SK-N-SH (cell line): ENCODE results near the gene MIPEP.

Source experiments
- CHD2 ChIP-seq: fragments of 150-350 bp; IDR thresholded peaks from 2 replicates; pipeline ENCODE4 v1.6.1; 2018; ENCODE audit warnings: low read length; ENCODE audit not compliant: partially characterized antibody
- EP300 ChIP-seq, 2 experiments: IDR thresholded peaks; 2 replicates each; pipeline versions ENCODE4 v1.4.0 to v1.6.1; 2012; ENCODE audit warnings: borderline replicate concordance in 1 of 2, low read depth in 1 of 2, low read length in 1 of 2
- FOXJ3 ChIP-seq: sonication (generic); formaldehyde crosslinking; IDR thresholded peaks from 2 replicates; pipeline ENCODE4 v1.5.1; 2020; ENCODE audit warnings: mild to moderate bottlenecking, missing genetic modification reagents
- GATA2 ChIP-seq: sonication (generic); formaldehyde crosslinking; IDR thresholded peaks from 2 replicates; pipeline ENCODE4 v1.5.0; 2020; ENCODE audit warnings: mild to moderate bottlenecking, missing genetic modification reagents
- JUND ChIP-seq: IDR thresholded peaks from 2 replicates; pipeline ENCODE4 v1.4.0; 2012
- MXI1 ChIP-seq: IDR thresholded peaks from 2 replicates; pipeline ENCODE4 v1.6.1; 2012; ENCODE audit warnings: mild to moderate bottlenecking, low read depth, low read length, improper control_type of control experiment
- NFIC ChIP-seq: IDR thresholded peaks from 2 replicates; pipeline ENCODE4 v1.4.0; 2012; ENCODE audit warnings: borderline replicate concordance
- POLR2AphosphoS5 ChIP-seq: IDR thresholded peaks from 2 replicates; pipeline ENCODE4 v1.6.1; 2012; ENCODE audit warnings: low read depth, low read length
- SMC3 ChIP-seq: IDR thresholded peaks from 2 replicates; pipeline ENCODE4 v1.6.1; 2012; ENCODE audit warnings: low read depth, low read length, improper control_type of control experiment
- TAF1 ChIP-seq: IDR thresholded peaks from 2 replicates; pipeline ENCODE4 v1.6.1; 2012; ENCODE audit warnings: low read depth, mild to moderate bottlenecking, low read length, moderate library complexity, borderline replicate concordance
- USF2 ChIP-seq: fragments of 150-350 bp; IDR thresholded peaks from 2 replicates; pipeline ENCODE4 v1.6.1; 2017; ENCODE audit warnings: antibody characterized with exemption, low read length, low read depth, borderline replicate concordance
- YY1 ChIP-seq: IDR thresholded peaks from 2 replicates; pipeline ENCODE4 v1.4.0; 2012; ENCODE audit warnings: low read depth, mild to moderate bottlenecking
- TF ChIP-seq, protein P1 (sequence below): fragments of 200-600 bp; sonication (generic); IDR thresholded peaks from 2 replicates; pipeline ENCODE4 v1.6.1; 2017; ENCODE audit warnings: antibody characterized with exemption, mild to moderate bottlenecking, moderate library complexity
- TF ChIP-seq, protein P2 (sequence below): IDR thresholded peaks from 2 replicates; pipeline ENCODE4 v1.4.0; 2012; ENCODE audit warnings: low read depth

DNA sequence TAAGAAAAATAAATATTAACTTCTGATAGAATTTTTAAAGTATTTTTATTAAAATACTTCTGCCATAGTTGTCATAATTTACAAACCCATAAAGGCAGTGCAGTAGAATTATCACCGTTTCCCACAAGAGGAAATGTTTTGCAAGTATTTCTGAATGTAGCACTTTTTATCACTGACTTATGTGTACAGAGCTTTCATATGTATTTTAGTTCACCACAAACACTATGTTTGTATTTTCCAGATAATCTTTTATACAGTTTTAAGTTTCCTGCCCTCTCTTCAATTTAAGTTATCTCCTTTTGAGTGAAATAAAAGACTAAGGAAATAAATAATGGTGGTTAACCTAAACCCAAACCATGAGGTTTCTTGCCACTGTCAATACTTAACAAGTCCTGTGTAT, 24.2 kb downstream of the MIPEP start:
- TF ChIP-seq USF2 (no peak), EP300 (IDR thresholded peaks at IDR 0.05; ENCODE audit: borderline replicate concordance in 1 of 2, low read depth in 1 of 2, low read length in 1 of 2) (no peak), TAF1 (no peak), POLR2AphosphoS5 (no peak), SMC3 (no peak), NFIC (no peak), CHD2 (no peak), FOXJ3 (CRISPR knock-in tag) (no peak), JUND (no peak), YY1 (no peak), MXI1 (no peak), GATA2 (CRISPR knock-in tag) (no peak)
- TF ChIP-seq, protein P1, sequence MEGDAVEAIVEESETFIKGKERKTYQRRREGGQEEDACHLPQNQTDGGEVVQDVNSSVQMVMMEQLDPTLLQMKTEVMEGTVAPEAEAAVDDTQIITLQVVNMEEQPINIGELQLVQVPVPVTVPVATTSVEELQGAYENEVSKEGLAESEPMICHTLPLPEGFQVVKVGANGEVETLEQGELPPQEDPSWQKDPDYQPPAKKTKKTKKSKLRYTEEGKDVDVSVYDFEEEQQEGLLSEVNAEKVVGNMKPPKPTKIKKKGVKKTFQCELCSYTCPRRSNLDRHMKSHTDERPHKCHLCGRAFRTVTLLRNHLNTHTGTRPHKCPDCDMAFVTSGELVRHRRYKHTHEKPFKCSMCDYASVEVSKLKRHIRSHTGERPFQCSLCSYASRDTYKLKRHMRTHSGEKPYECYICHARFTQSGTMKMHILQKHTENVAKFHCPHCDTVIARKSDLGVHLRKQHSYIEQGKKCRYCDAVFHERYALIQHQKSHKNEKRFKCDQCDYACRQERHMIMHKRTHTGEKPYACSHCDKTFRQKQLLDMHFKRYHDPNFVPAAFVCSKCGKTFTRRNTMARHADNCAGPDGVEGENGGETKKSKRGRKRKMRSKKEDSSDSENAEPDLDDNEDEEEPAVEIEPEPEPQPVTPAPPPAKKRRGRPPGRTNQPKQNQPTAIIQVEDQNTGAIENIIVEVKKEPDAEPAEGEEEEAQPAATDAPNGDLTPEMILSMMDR, result no peak
- TF ChIP-seq, protein P2, sequence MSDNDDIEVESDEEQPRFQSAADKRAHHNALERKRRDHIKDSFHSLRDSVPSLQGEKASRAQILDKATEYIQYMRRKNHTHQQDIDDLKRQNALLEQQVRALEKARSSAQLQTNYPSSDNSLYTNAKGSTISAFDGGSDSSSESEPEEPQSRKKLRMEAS, result no peak
